Cardiac fibroblast (primary cell): ENCODE data around the gene TMEM9.

Experiments
- DNase-seq, 2 donors: peaks; one replicate each; pipeline versions ENCODE4 v3.0.0 to v3.0.0-alpha.2; 2010; ENCODE audit warnings: low read depth in 2 of 2
- H3K4me3 ChIP-seq, 2 donors: replicated peaks in 1 of 2; 1 replicate in 1 of 2; 2 replicates in 1 of 2; pipeline ENCODE4 v1.5.1; 2011; ENCODE audit warnings: low read depth in 2 of 2, low read length in 2 of 2, mild to moderate bottlenecking in 2 of 2, moderate library complexity in 1 of 2
- CTCF ChIP-seq: IDR thresholded peaks from one replicate; pipeline ENCODE4 v1.5.1; 2011; ENCODE audit warnings: low read depth, mild to moderate bottlenecking, low read length, inconsistent platforms

The TMEM9 gene

GRCh38 chr1:201176940-201177339 is 22.7 kb upstream of the TMEM9 start:
- H3K4me3 ChIP-seq = no peak overlapping the region
- no peak for DNase-seq
- TF ChIP-seq CTCF = no peak

- H3K4me3 ChIP-seq = no peak overlapping the region
- no peak for DNase-seq
- no peak for TF ChIP-seq CTCF
Measured at GRCh38 chr1:201175820-201176500, 21.7 kb upstream of the TMEM9 start.

GRCh38 chr1:201173736-201174135 is 19.5 kb upstream of the TMEM9 start:
- no peak for TF ChIP-seq CTCF
- DNase-seq = no peak
- H3K4me3 ChIP-seq = no peak overlapping the region

GRCh38 chr1:201172999-201173610 is 18.8 kb upstream of the TMEM9 start:
- H3K4me3 ChIP-seq = no peak overlapping the region
- TF ChIP-seq CTCF = no peak
- DNase-seq = peak in 1 of 2 donors; percentile 69

GRCh38 chr1:201172326-201172725 is 18.1 kb upstream of the TMEM9 start:
- no peak for TF ChIP-seq CTCF

GRCh38 chr1:201171063-201172036 is 17.1 kb upstream of the TMEM9 start:
- peak; percentile 33 to 45 for DNase-seq
- H3K4me3 ChIP-seq = peak overlapping the region; percentile 54 to 60
- peak; percentile 33 for TF ChIP-seq CTCF

More at GRCh38 chr1:201172326-201172725, 18.1 kb upstream of the TMEM9 start:
- no peak overlapping the region for H3K4me3 ChIP-seq
- DNase-seq = no peak
